ENCODE results near the gene SLC27A5.
"Not testable (repeated sequence)": the region's sequence is repeated elsewhere in the genome, so short reads cannot be mapped to it uniquely, and the experiment has no call there.

GRCh38 chr19:58484349-58484748, 27.4 kb downstream of the SLC27A5 start:
- TF ChIP-seq EZH2phosphoT487 (IDR thresholded peaks at IDR 0.05; ENCODE audit: insufficient read depth, low read depth); EZH2 (IDR thresholded peaks at IDR 0.05; ENCODE audit: insufficient read depth, poor library complexity, severe bottlenecking): not testable (repeated sequence)

Measured in GM23248 (cell line).